Lower lobe of right lung (tissue), 2 donors: ENCODE results near the gene CDK6. TPM values are rescaled to one million over a fixed set of nuclear protein-coding genes. Genes with fewer than 3 reads are reported as not detected.

Source experiments
- ATAC-seq, 2 donors: fragments of 200-7000 bp; cut with Tn5 transposase; one replicate each; pipeline ENCODE4 v1.9.1; 2020 to 2022; ENCODE audit warnings: mild to moderate bottlenecking in 2 of 2, moderate library complexity in 2 of 2
- DNase-seq: peaks from one replicate; pipeline ENCODE4 v3.0.0-alpha.2; 2020
- H3K27ac ChIP-seq: fragments of 200-600 bp; one replicate; pipeline ENCODE4 v1.8.0; 2022
- H3K27me3 ChIP-seq: fragments of 200-600 bp; one replicate; pipeline ENCODE4 v1.8.0; 2022; ENCODE audit warnings: low read depth
- H3K36me3 ChIP-seq: fragments of 200-600 bp; one replicate; pipeline ENCODE4 v1.8.0; 2022; ENCODE audit warnings: mild to moderate bottlenecking
- H3K4me1 ChIP-seq: fragments of 200-600 bp; one replicate; pipeline ENCODE4 v1.8.0; 2022
- H3K4me3 ChIP-seq: fragments of 200-600 bp; one replicate; pipeline ENCODE4 v1.8.0; 2022; ENCODE audit warnings: mild to moderate bottlenecking
- H3K9me3 ChIP-seq: fragments of 200-600 bp; one replicate; pipeline ENCODE4 v1.8.0; 2022
- CTCF ChIP-seq: fragments of 200-600 bp; IDR thresholded peaks from one replicate; pipeline ENCODE4 v1.8.0; 2022; ENCODE audit warnings: antibody characterized with exemption, mild to moderate bottlenecking
- intact Hi-C: fragments of 100-400 bp; cut with DNase I; formaldehyde crosslinking; loops from one replicate; pipeline ENCODE4 v1.11.0; 2022
- total RNA-seq: library from RNA; stranded (reverse); fragmentation: NEBNext Ultra II Directional; extraction: Animal tissue kit (Norgen Biotek cat#: 25700); gene quantifications from one replicate; pipeline ENCODE4 v1.2.1, GENCODE V29; 2021
- donor health status: DM: no; HTN: yes; CAD: no; lungs with severe emphysema.

The CDK6 gene
- total RNA-seq, 1 donor from 2014 or later: 21.7 TPM

- DNase-seq: no peak
- ATAC-seq: no peak
- no peak overlapping the region for H3K27ac ChIP-seq
- TF ChIP-seq CTCF: no peak
- no peaks in the 10 kb centered on the region for H3K36me3 ChIP-seq
- no peak overlapping the region for H3K4me3 ChIP-seq
- intact Hi-C loops: no loop called here
- no peaks in the 10 kb centered on the region for H3K4me1 ChIP-seq
- no peaks in the 10 kb centered on the region for H3K9me3 ChIP-seq
- no peaks in the 10 kb centered on the region for H3K27me3 ChIP-seq
These were observed 96.2 kb downstream of the CDK6 start for GRCh38 chr7:92740134-92740533.

DNA sequence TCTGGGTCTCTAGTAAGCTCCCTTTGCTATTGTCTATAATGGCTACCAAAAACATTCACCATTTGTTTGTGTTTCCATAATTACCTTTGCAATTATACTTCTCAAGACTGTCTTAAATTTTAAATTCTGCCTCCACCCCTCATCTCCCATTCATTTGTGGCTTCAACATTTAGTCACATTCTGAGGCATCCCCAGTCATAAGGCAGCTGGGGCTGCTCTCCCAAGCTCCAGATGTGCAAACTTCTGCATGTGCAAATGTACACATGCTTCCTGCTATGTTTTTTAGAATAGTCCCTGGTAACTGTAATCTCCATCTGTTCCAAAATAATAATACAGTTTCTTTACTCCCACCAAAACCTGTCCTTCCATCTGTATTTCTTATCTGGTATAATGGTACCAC, 97.3 kb downstream of the CDK6 start:
- Histone ChIP-seq H3K9me3 (no peaks in the 10 kb centered on the region), H3K36me3 (no peaks in the 10 kb centered on the region), H3K4me1 (no peaks in the 10 kb centered on the region), H3K27ac (no peak overlapping the region), H3K4me3 (no peak overlapping the region), H3K27me3 (no peaks in the 10 kb centered on the region)
- intact Hi-C loops: no loop called here
- no peak for ATAC-seq
- no peak for TF ChIP-seq CTCF
- DNase-seq: no peak

- ATAC-seq: no peak
- no peaks in the 10 kb centered on the region for H3K36me3 ChIP-seq
- TF ChIP-seq CTCF: no peak
These were observed 98.7 kb downstream of the CDK6 start for GRCh38 chr7:92737706-92738105.

DNA sequence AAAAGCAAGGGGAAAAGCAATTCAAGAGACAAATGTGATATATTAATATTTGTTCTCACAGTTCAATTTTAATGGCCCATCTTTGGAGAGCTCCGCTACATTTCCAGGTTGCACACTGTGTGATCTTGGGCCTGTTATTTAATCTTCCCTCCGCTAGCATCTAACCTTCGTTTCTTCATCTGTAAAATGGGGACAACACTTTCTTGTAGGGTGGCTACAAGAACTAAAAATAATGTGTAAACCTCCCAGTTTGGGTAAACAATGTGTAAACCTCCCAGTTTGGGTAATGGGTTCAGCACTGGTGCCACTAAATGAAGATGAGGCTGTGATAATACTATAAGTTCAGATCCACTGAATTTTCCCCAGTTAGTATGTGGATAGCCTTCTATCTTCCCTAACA, 99.5 kb downstream of the CDK6 start:
- H3K4me1 ChIP-seq: peaks cover 3% of the 10 kb centered on the region
- DNase-seq (no peak), ATAC-seq (no peak)
- no peak overlapping the region for H3K4me3 ChIP-seq
- no peaks in the 10 kb centered on the region for H3K36me3 ChIP-seq
- no peak overlapping the region for H3K27ac ChIP-seq
- H3K9me3 ChIP-seq: no peaks in the 10 kb centered on the region
- intact Hi-C loops: no loop called here
- no peaks in the 10 kb centered on the region for H3K27me3 ChIP-seq
- no peak for TF ChIP-seq CTCF

More at GRCh38 chr7:92737706-92738105, 98.7 kb downstream of the CDK6 start:
- DNase-seq: no peak
- H3K27ac ChIP-seq: no peak overlapping the region
- H3K4me3 ChIP-seq: no peak overlapping the region
- intact Hi-C loops: no loop called here
- H3K9me3 ChIP-seq: no peaks in the 10 kb centered on the region
- no peaks in the 10 kb centered on the region for H3K4me1 ChIP-seq
- H3K27me3 ChIP-seq: no peaks in the 10 kb centered on the region

DNA sequence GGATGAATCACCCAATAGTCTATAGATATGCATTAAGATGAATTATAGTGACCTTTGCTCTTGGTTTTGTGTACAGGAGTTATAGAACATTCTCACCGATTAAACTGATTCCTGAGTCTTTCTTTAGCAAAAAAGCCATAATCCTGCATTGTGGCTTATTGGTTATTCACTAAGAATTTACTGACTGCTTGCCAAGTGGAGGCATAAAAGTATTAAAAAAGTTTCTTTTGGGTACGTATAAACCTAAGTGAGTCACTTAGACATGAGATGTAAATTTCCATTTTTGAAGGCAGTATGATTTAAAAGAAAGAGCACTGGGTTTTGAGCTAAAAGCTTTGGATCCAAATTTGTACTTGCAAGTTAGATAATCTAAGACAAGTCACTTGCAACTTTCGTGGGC, 100.7 kb downstream of the CDK6 start:
- intact Hi-C loops: no loop called here
- TF ChIP-seq CTCF: no peak
- no peak for ATAC-seq

More for the DNA sequence above, 100.7 kb downstream of the CDK6 start:
- Histone ChIP-seq H3K4me3 (no peak overlapping the region), H3K36me3 (no peaks in the 10 kb centered on the region), H3K4me1 (peaks cover 6% of the 10 kb centered on the region), H3K27me3 (no peaks in the 10 kb centered on the region), H3K27ac (no peak overlapping the region), H3K9me3 (no peaks in the 10 kb centered on the region)
- DNase-seq: no peak
